GM18873 (cell line): ENCODE measurements around the gene GPR155.

Experiments
- ATAC-seq: cut with Tn5 transposase; IDR thresholded peaks from one replicate; pipeline ENCODE4 v1.9.1; 2021; ENCODE audit warnings: mild to moderate bottlenecking, moderate library complexity, moderate number of reproducible peaks; ENCODE audit not compliant: unreplicated experiment, low FRiP score

GPR155 gene, protein sequence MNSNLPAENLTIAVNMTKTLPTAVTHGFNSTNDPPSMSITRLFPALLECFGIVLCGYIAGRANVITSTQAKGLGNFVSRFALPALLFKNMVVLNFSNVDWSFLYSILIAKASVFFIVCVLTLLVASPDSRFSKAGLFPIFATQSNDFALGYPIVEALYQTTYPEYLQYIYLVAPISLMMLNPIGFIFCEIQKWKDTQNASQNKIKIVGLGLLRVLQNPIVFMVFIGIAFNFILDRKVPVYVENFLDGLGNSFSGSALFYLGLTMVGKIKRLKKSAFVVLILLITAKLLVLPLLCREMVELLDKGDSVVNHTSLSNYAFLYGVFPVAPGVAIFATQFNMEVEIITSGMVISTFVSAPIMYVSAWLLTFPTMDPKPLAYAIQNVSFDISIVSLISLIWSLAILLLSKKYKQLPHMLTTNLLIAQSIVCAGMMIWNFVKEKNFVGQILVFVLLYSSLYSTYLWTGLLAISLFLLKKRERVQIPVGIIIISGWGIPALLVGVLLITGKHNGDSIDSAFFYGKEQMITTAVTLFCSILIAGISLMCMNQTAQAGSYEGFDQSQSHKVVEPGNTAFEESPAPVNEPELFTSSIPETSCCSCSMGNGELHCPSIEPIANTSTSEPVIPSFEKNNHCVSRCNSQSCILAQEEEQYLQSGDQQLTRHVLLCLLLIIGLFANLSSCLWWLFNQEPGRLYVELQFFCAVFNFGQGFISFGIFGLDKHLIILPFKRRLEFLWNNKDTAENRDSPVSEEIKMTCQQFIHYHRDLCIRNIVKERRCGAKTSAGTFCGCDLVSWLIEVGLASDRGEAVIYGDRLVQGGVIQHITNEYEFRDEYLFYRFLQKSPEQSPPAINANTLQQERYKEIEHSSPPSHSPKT

DNA sequence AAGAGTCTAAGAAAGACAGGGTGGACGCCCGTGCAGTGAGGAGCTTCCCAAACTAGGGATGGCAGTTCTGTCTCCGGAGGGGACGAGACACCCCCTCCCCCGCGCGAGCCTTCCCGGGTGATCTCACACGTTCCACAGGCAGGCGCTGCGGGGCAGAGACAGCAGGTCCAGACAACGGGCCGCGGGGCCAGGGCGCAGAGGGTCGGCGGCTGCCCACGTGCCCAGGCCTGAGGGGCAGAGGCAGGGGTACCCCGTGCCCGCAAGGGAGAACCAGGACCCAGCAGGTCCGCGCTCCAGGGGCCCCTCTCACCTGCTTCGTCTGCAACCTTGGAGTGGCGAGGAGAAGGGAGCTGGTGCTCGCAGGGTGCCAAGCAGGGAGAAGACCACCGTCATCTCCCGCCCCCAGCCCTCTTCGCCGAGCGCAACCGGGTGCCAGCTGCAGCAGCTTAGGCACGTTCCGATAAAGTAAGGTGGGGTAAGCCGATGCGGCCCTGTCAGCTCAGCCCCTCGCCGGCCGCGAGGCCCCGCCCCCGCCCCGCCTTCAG lies at the start of gene GPR155:
GPR155 (minus strand) TSS at position 467 of the 545 bp plus-strand sequence. CDS start 5,073 bp downstream, outside the sequence.
- peak; percentile 42 for ATAC-seq

DNA sequence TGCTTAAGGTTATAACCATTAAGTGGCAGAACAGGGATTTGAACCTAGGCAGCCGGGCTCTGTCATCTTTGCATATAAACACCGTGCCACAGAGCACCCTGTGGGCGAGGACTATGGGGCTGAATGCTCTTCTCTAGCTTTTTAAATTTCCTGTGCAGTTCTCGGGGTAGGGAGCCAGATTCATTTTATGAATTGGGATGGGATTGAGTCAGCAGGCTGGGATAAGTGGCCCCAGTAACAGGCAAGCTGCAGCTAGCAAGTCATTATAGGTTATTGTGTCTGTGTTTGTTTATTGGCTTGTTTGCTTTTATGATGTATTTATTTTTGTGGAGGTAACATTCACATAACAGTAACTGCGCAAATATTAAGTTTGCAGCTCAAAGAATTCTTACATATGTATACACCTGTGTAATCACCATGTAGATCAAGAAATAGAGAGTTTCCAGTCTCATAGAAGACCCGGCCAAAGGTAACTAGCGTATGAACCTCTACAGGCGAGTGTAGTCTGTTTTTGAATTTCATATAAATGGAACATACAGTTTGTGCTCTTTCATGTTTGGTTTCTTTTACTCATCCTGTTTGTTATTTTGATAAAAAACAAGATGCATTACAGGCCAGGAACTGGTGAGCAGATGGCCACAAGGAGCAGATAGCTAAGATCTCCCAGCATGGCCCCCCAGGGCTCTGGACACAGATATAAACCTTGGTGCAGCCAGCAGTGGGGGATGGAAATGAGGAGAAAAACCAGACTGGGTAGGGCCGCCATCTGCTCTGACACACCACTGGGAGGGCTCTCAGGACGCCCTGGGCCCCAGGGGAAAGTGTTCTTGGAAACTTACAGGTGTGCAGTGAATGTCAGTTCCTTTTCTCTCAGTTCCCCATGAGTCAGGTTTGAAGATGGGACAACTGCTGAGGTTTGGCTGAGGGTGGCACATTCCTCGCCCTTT lies 49.2 kb upstream of the GPR155 start:
- no peak for ATAC-seq

DNA sequence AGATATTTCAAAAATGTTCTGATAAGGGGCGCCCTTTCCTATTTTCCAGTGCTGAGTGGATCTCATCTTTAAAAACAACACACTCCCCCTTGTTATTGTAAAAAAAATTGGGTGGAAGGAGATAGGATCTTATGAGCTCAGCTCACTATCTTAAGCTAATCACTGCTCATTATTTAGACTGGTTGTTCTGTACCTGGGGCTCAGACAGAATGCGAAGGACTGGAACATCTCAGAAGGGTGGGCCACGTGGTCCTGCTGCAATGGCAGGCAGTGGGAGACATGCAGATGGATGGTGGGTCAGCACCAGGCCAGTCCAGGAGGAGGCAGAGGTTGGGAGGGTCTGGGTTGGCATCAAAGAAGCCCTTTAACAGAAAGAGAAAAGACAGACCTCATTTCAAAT lies 48.3 kb upstream of the GPR155 start:
- no peak for ATAC-seq

DNA sequence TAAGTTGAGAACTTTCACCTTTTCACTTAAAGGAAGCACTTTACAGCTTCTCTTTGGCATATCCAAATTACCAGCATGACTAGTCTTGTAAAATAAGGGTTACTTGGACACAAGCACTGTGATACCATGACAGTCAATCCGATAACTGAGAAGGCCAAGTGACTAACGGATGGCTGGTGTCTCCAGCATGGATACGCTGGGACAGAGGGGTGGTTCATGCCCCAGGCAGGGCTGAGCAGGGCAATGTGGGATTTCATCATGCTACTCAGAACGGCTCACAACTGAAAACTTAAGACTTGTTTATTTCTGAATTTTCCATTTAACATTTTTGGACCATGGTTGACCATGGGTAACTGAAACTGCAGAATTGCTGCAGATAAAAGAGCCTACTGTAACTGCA lies 43.1 kb upstream of the GPR155 start:
- no peak for ATAC-seq

DNA sequence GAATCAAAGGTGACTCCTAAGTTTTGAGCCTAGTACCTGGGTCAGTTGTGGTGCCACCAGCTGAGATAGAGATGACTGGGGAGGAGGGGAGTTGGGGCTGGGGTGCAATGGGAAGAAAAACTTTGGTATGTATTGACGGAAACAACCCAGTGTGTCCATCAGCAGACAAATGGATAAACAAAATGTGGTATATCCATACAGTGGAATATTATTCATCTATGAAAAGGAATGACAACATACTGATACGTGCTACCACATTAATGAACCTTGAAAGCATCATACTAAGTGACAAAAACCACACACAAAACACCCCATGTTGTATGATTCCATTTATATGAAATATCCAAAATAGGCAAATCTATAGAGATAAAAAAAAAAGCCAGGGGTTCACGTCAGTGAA lies 41.1 kb upstream of the GPR155 start:
- ATAC-seq: no peak

DNA sequence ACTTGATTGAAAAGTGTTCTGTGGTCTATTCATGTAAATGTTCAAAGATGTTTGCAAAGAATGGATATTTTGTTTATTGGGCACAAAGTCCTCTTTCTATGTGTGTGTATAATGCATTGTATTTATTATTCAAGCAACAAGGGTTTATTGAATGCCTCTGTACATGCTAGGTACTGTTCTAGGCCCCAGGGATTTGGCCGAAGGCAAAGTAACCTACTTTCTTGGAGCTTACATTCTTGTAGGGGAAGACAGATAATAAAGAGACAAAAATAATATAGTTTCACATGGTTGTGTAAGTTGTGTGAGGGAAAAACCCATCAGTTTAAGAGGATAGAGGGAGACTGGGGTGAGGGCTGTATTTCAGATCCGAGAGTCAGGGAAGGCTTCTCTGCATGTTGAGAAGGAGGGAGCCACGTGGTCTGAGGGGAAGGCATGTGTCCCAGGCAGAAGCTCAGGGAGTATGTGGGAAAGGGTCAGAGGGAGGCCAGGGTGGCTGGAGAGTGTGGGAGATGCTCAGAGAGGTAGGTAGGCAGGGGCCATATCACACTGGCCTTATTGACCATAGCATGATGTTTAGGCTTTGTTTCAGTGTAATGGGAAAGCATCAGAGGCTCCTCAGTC lies 40.4 kb upstream of the GPR155 start:
- ATAC-seq: no peak

DNA sequence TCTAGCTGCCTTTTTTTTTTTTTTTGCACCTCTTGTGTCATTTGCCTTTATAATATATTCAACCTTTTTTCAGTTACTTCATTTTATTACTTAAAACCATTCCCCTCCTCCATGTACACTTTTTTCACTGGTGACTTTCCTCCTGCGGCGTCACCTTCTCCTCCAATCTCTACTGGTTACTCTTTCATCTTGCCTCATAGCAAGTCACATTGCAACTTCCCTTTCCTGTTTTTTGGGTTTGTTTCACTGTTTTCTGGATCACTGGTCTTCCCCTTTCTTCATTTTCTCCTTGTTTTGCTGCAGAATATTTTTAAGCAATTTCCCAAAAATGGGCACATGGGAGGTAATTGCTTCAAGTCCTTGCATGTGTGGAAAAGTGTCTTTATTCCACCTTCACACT lies 37.7 kb upstream of the GPR155 start:
- no peak for ATAC-seq

DNA sequence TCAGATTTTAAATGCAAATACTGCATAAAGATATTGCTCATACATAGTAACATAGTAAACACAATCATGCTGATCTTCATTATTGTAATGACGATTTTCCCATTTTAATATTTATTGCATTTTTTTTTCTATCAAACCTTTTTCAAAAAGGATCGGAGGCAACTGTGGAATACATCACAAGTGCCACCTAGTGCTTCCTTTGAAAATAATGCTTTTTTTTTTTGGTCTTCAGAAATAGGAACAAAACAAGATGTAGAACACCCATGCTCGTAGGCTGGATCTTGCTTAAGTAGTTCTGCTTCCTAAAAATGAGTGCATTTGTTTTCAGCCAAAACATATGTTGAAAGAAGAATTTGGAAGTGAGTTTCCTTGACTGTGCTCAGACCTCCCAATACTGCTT lies 35.7 kb upstream of the GPR155 start:
- no peak for ATAC-seq

DNA sequence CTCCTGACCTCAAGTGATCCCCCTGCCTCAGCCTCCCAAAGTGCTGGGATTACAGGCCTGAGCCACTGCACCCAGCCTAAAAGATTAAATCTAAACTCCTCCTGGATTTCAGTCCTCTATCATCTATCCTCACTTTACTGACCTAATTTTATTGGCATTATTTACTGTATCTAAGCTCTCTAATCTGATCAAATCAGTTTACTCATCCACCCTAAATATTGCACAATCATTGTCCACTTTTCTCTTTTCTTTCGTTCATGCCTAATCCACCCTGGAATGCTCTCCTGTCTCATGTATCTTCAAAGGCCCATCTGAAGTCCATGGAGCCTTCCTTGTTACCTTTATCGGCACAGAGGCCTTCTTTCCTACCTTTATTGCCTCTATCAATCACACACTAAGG lies 31.6 kb upstream of the GPR155 start:
- ATAC-seq: no peak

DNA sequence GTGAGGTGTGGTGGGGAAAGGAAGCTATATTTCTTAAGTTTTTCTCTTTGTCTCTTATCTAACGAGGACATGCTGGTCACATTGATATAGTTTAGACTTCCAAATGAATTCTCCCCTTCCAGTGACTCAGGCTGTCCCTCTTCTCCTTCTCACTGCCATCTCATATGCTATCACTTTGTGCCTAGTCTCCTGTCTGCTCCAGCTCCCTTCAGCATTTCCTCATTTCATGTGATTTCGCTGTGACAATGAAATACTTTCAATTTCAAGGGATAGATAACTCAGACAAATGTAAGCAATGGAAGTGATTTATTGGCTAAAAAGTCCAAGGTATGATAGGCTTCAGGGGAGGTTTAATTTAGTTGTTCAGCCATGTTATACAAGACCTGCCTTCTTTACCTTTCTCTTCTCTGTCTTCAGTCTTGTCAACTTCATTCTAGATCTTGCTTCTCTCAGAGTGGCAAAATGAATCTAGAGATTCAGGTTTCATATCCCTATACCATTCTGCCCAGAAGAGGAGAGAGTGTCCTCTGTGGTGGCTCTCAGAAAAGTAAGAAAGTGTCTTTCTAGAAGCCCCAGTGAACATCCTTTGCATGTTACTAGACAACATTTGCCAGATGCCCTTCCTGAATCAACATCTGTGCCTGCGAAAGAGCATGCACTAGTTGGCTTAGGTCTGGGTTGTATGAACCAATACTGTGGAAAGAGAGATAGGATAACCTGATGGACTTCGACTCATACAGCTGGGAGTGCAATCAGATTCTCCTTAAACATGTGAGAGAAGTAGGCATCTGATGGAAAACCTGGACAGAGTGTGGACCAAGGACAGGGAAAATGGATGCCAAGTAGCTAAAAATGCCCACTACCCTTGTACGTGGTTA lies 29.9 kb upstream of the GPR155 start:
- ATAC-seq: no peak

DNA sequence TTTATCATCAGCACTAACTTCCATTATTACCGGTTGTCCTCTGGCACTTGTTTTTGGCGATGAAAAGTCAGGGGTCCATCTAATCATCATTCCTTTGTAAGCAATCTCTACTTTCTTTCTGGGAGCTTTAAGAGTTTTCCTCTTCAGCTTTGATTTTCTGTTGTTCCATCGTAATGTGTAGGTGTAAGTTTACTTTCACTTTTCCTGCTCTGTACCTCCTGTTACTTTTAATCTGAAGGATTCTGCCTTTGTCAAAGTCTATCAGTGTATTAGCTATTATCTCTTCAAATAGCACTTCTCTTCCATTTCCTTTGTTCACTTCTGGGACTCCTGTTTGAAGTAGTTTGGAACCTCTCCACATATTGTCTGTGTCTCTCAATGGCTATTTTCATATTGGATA lies 25.5 kb upstream of the GPR155 start:
- no peak for ATAC-seq

DNA sequence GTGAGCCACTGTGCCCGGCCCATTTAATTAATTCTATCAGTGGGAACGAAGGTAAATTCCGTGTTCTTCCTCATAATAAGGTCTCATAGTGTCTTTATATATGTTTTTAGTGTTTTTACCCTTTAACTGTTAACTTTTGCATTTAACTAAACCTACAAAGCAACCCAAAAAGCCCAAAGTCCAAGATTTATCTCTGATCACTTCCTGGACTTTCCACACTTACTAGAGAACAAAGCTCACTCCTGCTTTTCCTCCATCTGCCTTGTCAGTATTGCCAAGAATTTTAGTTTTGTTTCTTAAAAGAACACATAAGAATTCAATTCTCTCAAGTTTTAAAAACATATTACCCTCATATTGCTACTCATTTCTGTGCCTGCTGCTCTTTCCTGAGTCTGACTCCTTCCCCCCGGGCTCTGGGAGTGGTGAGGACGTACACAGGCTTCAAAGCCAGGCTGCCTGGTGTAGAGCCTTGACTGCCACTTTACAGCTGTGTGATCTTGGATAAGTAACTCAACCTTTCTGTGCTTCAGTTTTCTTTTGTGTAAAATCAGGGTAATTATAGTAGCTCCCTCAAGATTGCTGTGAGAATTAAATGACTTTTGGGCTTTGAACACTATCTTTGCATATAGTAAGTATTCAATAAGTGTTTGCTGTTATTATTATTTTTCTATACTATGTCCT lies 24.9 kb upstream of the GPR155 start:
- no peak for ATAC-seq

DNA sequence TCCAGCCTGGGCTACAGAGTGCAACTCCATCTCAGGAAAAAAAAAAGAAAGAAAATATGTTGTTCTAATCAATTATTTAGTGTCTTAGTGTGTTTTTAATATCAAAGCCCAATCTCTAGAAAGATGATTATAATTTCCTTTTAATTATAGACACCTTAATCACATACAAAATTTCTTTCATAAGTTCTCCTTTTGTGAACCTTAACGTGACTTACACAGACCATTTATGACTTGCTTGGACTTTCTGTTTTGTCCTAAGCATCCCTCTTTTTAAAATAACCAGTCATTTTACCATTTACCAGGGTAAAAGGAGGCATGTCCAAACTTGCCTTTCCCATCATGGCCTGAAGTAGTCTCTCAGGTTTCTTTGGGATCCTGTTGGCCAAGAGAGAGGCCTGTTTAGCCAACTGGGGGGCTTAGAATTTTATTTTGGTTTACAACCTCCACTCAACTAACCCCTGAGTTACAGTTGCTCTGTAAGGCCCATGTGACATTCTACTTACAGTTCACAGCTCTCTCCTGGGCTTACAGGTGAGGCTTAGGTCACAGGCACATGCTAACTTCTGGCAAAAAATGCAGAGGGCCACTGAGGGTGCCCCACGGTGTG lies 23.9 kb upstream of the GPR155 start:
- no peak for ATAC-seq

DNA sequence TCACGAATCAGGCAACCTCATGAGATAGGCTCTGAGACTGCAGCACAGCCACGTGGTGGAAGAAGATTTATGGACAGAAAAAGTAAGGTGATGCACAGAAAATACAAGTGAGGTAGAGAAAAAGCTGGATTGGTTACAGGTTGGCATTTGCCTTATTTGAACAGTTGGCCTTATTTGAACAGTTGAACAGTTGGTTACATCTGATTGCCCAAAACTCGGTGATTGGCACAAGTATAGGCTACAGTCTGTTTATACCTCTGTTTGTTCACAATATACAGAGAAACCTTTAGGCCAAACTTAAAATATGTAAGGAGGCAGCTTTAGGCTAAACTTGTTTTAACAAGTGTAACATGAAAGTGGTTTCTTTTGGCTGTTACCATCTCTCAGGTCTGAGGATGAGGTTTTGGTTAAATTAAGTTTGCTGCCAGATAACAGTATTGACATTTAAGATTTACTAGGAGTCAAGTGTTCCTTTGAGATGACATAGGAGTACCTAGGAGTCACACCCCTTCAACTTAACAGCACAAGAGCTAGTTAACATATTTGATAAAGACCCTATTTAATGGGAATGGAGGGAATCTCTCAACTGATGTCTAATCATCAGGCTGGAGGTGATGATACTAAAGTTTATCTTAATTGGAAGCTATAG lies 16.5 kb upstream of the GPR155 start:
- ATAC-seq: no peak

DNA sequence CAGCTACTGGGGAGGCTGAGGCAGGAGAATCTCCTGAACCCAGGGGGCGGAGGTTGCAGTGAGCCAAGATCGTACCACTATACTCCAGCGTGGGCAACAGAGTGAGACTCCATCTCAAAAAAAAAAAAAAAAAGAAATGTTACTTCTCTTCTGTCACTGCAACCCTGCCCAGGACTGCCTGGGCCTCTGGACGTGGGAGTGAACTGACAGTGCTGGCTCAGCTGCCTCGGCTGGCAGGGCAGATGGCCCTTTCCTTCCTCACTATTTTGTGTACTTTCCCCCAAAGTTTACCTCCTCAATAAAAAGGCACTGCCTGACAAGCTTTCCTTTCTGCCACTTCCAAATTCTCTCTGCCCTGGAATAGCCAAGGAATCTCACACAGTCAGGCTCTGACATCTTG lies 12.5 kb upstream of the GPR155 start:
- ATAC-seq: no peak

DNA sequence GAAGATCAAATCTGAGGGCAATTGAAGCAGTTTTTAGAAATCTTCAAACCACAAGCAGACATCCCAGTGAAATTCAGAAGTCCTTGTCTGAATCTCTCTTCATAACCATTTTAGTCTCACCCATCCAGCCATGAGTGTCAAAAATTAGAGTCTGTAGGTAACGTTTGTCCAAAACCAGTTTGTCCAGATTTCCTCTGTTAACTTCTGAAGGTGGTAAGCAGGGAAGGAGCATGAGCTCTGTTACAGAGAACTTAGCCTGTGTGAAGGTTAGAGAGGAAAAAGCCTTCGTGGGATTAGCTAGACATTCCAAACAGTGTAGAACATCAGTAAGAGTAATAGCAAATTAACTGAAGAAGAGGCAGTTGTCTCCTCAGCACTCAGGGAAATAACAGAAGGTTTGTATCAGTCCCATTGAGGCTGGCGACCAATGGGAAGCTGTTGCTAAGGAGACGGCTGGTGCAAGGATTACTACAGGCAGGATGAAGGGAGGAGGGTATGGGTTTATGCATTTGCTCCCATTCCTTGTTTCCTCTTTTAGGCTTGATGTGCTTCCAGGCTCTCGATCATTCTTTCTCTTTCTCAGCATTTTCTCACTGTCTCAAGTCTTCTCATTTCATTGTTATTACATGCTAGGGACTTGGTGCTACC lies 8.7 kb upstream of the GPR155 start:
- no peak for ATAC-seq
